Ascending aorta (tissue), 2 donors: Measurements from ENCODE around the gene GRIN3A. TPM values are rescaled to one million over a fixed set of nuclear protein-coding genes. Genes with fewer than 3 reads are reported as not detected.

Experiments used
- DNase-seq, 2 donors: peaks; one replicate each; pipeline ENCODE4 v3.0.0-alpha.2; 2019; ENCODE audit warnings: low spot score in 2 of 2
- H3K27ac ChIP-seq, 2 donors: fragments of 200-600 bp; sonication (generic); one replicate each; pipeline ENCODE4 v1.5.1; 2016 to 2017; ENCODE audit warnings: mild to moderate bottlenecking in 1 of 2
- H3K27me3 ChIP-seq: fragments of 200-600 bp; sonication (generic); one replicate; pipeline ENCODE4 v1.5.1; 2017
- H3K36me3 ChIP-seq, 2 donors: fragments of 200-600 bp; sonication (generic); one replicate each; pipeline ENCODE4 v1.5.1; 2016
- H3K4me1 ChIP-seq, 2 donors: fragments of 200-600 bp; sonication (generic); one replicate each; pipeline ENCODE4 v1.5.1; 2016 to 2017; ENCODE audit warnings: mild to moderate bottlenecking in 1 of 2
- H3K4me3 ChIP-seq, 2 donors: fragments of 200-600 bp; sonication (generic); one replicate each; pipeline ENCODE4 v1.5.1; 2016 to 2017; ENCODE audit warnings: mild to moderate bottlenecking in 1 of 2
- H3K9me3 ChIP-seq, 2 donors: fragments of 200-600 bp; sonication (generic); one replicate each; pipeline ENCODE4 v1.5.1; 2016
- intact Hi-C: fragments of 100-400 bp; cut with DNase I; formaldehyde crosslinking; loops from one replicate; pipeline ENCODE4 v1.15.1; 2023
- total RNA-seq: library from RNA; depleted of rRNA; stranded (reverse); fragments of >200 nt; gene quantifications from one replicate; pipeline ENCODE4 v1.1.0, GENCODE V29; 2016
- TF ChIP-seq, protein P1 (sequence below), 3 experiments: fragments of 200-600 bp in 2 of 3; fragments of 450-650 bp in 1 of 3; sonication (generic) in 2 of 3; IDR thresholded peaks; one replicate each; pipeline ENCODE4 v1.5.1; 2016 to 2019; ENCODE audit warnings: antibody characterized with exemption in 3 of 3, mild to moderate bottlenecking in 1 of 3, moderate library complexity in 1 of 3

GRIN3A gene
- total RNA-seq, 1 donor from 2014 or later: not detected

DNA sequence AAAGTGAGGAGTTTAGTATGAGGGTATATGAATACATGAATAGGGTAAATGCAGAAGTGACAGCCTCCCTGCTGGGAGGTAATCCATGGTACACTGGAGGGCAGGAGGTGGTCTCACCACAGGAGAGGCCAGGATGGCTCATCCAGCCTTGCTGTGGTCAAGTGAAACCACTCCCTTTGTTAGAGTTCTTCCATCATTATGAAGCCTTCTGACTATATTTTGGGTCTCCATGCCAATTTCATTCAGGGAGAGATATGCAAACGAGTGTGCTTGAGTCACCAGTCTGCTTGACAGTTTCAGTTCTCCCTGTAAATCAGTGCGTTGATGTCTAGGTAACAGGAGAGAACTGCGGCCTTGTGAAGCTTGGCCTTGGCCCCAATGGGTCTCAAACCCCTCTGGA, 160.1 kb downstream of the GRIN3A start:
- no peak overlapping the region for H3K4me3 ChIP-seq
- no peaks in the 10 kb centered on the region for H3K4me1 ChIP-seq
- H3K27ac ChIP-seq: no peak overlapping the region
- DNase-seq: no peak
- intact Hi-C loops: no loop called here
- TF ChIP-seq, protein P1, sequence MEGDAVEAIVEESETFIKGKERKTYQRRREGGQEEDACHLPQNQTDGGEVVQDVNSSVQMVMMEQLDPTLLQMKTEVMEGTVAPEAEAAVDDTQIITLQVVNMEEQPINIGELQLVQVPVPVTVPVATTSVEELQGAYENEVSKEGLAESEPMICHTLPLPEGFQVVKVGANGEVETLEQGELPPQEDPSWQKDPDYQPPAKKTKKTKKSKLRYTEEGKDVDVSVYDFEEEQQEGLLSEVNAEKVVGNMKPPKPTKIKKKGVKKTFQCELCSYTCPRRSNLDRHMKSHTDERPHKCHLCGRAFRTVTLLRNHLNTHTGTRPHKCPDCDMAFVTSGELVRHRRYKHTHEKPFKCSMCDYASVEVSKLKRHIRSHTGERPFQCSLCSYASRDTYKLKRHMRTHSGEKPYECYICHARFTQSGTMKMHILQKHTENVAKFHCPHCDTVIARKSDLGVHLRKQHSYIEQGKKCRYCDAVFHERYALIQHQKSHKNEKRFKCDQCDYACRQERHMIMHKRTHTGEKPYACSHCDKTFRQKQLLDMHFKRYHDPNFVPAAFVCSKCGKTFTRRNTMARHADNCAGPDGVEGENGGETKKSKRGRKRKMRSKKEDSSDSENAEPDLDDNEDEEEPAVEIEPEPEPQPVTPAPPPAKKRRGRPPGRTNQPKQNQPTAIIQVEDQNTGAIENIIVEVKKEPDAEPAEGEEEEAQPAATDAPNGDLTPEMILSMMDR (IDR thresholded peaks at IDR 0.05): no peak
- H3K9me3 ChIP-seq: no peaks in the 10 kb centered on the region
- H3K36me3 ChIP-seq: no peaks in the 10 kb centered on the region
- no peaks in the 10 kb centered on the region for H3K27me3 ChIP-seq

DNA sequence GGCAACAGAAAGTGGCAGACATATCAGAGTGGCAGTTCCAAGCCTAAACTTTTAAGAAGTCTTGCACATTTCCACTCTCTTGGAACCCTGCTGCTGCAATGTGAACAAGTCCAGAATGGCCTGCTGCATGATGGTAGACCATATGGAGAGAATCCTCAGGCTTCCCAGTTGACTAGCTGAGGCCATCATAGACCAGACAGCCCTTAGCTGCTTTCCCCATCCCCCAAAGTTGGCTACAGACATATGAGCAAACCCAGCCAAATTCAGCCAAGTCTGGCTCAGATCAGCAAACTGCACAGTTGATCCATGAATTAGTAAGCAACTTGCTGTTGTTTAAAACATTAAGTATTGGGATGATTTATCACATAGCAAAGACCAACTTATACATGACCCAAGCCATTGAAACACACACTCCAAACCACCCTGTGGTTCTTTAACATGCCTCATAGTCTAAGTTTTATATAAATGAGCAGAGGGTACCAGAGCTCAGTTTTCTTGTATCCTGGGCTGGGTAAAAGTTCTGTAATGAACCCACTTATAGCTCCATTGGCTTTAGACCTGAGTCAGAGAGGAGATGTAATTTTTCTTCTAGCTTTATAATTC, 163.6 kb downstream of the GRIN3A start:
- no peak overlapping the region for H3K4me3 ChIP-seq
- DNase-seq: no peak
- H3K9me3 ChIP-seq: no peaks in the 10 kb centered on the region
- H3K4me1 ChIP-seq: no peaks in the 10 kb centered on the region
- TF ChIP-seq, protein P1 (IDR thresholded peaks at IDR 0.05): no peak
- H3K36me3 ChIP-seq: peaks cover 0 to 3% of the 10 kb centered on the region in 2 donors
- no peak overlapping the region for H3K27ac ChIP-seq
- H3K27me3 ChIP-seq: no peaks in the 10 kb centered on the region
- intact Hi-C loops: no loop called here

GRCh38 chr9:101572316-101572715, 166.1 kb downstream of the GRIN3A start:
- peaks cover 3 to 19% of the 10 kb centered on the region in 2 donors for H3K36me3 ChIP-seq
- H3K27me3 ChIP-seq: no peaks in the 10 kb centered on the region
- no peak for DNase-seq
- TF ChIP-seq, protein P1 (IDR thresholded peaks at IDR 0.05): no peak
- H3K4me3 ChIP-seq: no peak overlapping the region
- intact Hi-C loops: no loop called here
- no peaks in the 10 kb centered on the region for H3K4me1 ChIP-seq
- no peaks in the 10 kb centered on the region for H3K9me3 ChIP-seq
- H3K27ac ChIP-seq: no peak overlapping the region

DNA sequence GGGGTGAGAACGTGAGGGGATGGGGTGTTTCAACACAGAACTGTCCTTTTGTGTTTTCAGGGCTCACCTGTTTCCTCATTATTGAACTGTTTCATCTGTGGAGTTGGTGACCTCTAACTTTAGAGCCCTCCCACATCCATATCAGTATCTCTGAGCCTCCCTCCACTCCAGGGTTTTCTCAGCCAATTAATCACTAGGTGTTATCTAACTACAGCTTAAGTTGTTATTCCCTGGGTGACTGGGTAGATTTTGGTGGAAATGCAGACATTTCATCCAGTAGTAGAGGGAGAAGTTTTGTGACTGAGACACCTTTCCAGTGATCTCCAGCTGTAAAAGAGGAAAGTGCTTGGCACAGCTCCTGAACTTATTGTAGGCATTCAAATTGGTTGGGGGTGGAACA, 167.3 kb downstream of the GRIN3A start:
- TF ChIP-seq, protein P1 (IDR thresholded peaks at IDR 0.05): no peak
- Histone ChIP-seq H3K9me3 (no peaks in the 10 kb centered on the region), H3K36me3 (peaks cover 5 to 22% of the 10 kb centered on the region in 2 donors), H3K4me3 (no peak overlapping the region), H3K27me3 (no peaks in the 10 kb centered on the region), H3K27ac (no peak overlapping the region), H3K4me1 (no peaks in the 10 kb centered on the region)
- no peak for DNase-seq
- intact Hi-C loops: no loop called here

- Histone ChIP-seq H3K9me3 (no peaks in the 10 kb centered on the region), H3K27me3 (no peaks in the 10 kb centered on the region), H3K27ac (no peak overlapping the region), H3K4me1 (no peaks in the 10 kb centered on the region), H3K36me3 (peaks cover 11 to 32% of the 10 kb centered on the region in 2 donors), H3K4me3 (no peak overlapping the region)
- intact Hi-C loops: no loop called here
- no peak for DNase-seq
- TF ChIP-seq, protein P1 (IDR thresholded peaks at IDR 0.05): no peak
Measured at GRCh38 chr9:101569741-101570501, 168.5 kb downstream of the GRIN3A start.
